Neural crest cell (in vitro differentiated cells): Measurements from ENCODE around the gene IL36RN. TPM values are rescaled to one million over a fixed set of nuclear protein-coding genes. Genes with fewer than 3 reads are reported as not detected.

Experiments
- DNase-seq: peaks from one replicate; pipeline ENCODE4 v3.0.0; 2021; ENCODE audit warnings: low read depth, mixed read lengths, low spot score
- H3K27ac Mint-ChIP-seq: one replicate; pipeline ENCODE4 v1.8.0; 2021; ENCODE audit warnings: mild to moderate bottlenecking, mixed read lengths; ENCODE audit not compliant: unreplicated experiment
- H3K27me3 Mint-ChIP-seq: 2 replicates; pipeline ENCODE4 v1.8.0; 2021; ENCODE audit warnings: low read depth, mild to moderate bottlenecking, mixed read lengths
- H3K36me3 Mint-ChIP-seq: 2 replicates; pipeline ENCODE4 v1.8.0; 2021; ENCODE audit warnings: low read depth, mild to moderate bottlenecking, mixed read lengths
- H3K4me1 Mint-ChIP-seq: 2 replicates; pipeline ENCODE4 v1.8.0; 2021; ENCODE audit warnings: mixed read lengths
- H3K4me3 Mint-ChIP-seq: one replicate; pipeline ENCODE4 v1.8.0; 2021; ENCODE audit warnings: mild to moderate bottlenecking, mixed read lengths
- H3K9me3 Mint-ChIP-seq: 2 replicates; pipeline ENCODE4 v1.8.0; 2021; ENCODE audit warnings: mixed read lengths
- CTCF ChIP-seq: fragments of 200-600 bp; sonication (generic); conservative IDR thresholded peaks from 2 replicates; pipeline ENCODE4 v1.5.0; 2021; ENCODE audit warnings: antibody characterized with exemption, mild to moderate bottlenecking
- long read RNA-seq: library from polyadenylated mRNA; unstranded; transcript quantifications from one replicate; pipeline ENCODE4 v2.0.0, GENCODE V29; 2020
- total RNA-seq: library from RNA; stranded (reverse); gene quantifications from 2 replicates; pipeline ENCODE4 v1.2.1, GENCODE V29; 2021

IL36RN gene
- not detected in 2 replicates for total RNA-seq
- long read RNA-seq, result 0 reads

GRCh38 chr2:113058998-113059960 lies at the start of gene IL36RN:
Gene IL36RN, plus strand, starts transcription at chr2:113059198. Its CDS starts 241 bp downstream, at chr2:113059439.
- no peak for TF ChIP-seq CTCF
- Mint-ChIP-seq H3K27me3 (peaks cover 9% of the 10 kb centered on the region), H3K36me3 (peaks cover 2% of the 10 kb centered on the region), H3K4me1 (no peaks in the 10 kb centered on the region), H3K4me3 (no peak within 1 kb of the TSS), H3K27ac (no peak within 1 kb of the TSS), H3K9me3 (peaks cover 12% of the 10 kb centered on the region)
- DNase-seq, result no peak

GRCh38 chr2:113009622-113010021 lies 49.4 kb upstream of the IL36RN start:
- no peak for DNase-seq
- Mint-ChIP-seq H3K36me3 (peaks cover 2% of the 10 kb centered on the region), H3K27me3 (peaks cover 23% of the 10 kb centered on the region), H3K27ac (no peak overlapping the region), H3K4me3 (no peak overlapping the region), H3K9me3 (peaks cover 11% of the 10 kb centered on the region), H3K4me1 (peaks cover 8% of the 10 kb centered on the region)
- TF ChIP-seq CTCF, result no peak

GRCh38 chr2:113010088-113010487 lies 48.9 kb upstream of the IL36RN start:
- no peak for DNase-seq
- no peak overlapping the region for H3K27ac Mint-ChIP-seq
- H3K36me3 Mint-ChIP-seq, result peaks cover 2% of the 10 kb centered on the region
- TF ChIP-seq CTCF, result no peak
- peaks cover 13% of the 10 kb centered on the region for H3K9me3 Mint-ChIP-seq
- peaks cover 25% of the 10 kb centered on the region for H3K27me3 Mint-ChIP-seq
- peaks cover 8% of the 10 kb centered on the region for H3K4me1 Mint-ChIP-seq
- H3K4me3 Mint-ChIP-seq, result no peak overlapping the region

- no peak for TF ChIP-seq CTCF
- H3K9me3 Mint-ChIP-seq, result peaks cover 13% of the 10 kb centered on the region
- no peak for DNase-seq
Observed at GRCh38 chr2:113011108-113011507, 47.9 kb upstream of the IL36RN start.

GRCh38 chr2:113012436-113013335 lies 46.3 kb upstream of the IL36RN start:
- no peak overlapping the region for H3K27ac Mint-ChIP-seq
- H3K4me3 Mint-ChIP-seq, result no peak overlapping the region
- peaks cover 2% of the 10 kb centered on the region for H3K36me3 Mint-ChIP-seq
- peaks cover 8% of the 10 kb centered on the region for H3K4me1 Mint-ChIP-seq
- no peak for TF ChIP-seq CTCF
- H3K27me3 Mint-ChIP-seq, result peaks cover 31% of the 10 kb centered on the region
- DNase-seq, result no peak
- peaks cover 17% of the 10 kb centered on the region for H3K9me3 Mint-ChIP-seq

More at GRCh38 chr2:113011108-113011507, 47.9 kb upstream of the IL36RN start:
- H3K4me1 Mint-ChIP-seq, result peaks cover 8% of the 10 kb centered on the region
- H3K27me3 Mint-ChIP-seq, result peaks cover 23% of the 10 kb centered on the region
- no peak overlapping the region for H3K27ac Mint-ChIP-seq
- H3K36me3 Mint-ChIP-seq, result peaks cover 2% of the 10 kb centered on the region
- H3K4me3 Mint-ChIP-seq, result no peak overlapping the region
